PC-9 (cell line): ENCODE measurements around the gene SEC23IP. TPM values are rescaled to one million over a fixed set of nuclear protein-coding genes. Genes with fewer than 3 reads are reported as not detected.

ENCODE experiments used
- BruUV-seq: library from RNA; stranded (reverse); fragments of 400-500 nt; replicated peaks from 2 replicates; lab custom pipeline; 2021; lab: Mats Ljungman, UMichigan
- CTCF ChIA-PET: fragments of 300-600 bp; sonication (Branson Sonifier 250); formaldehyde crosslinking; loops from one replicate; lab custom pipeline; 2022; ENCODE audit warnings: antibody characterized with exemption; lab: Charles Lee
- POLR2A ChIA-PET: fragments of 300-600 bp; sonication (Branson Sonifier 250); formaldehyde crosslinking; loops from one replicate; lab custom pipeline; 2022; ENCODE audit warnings: antibody characterized with exemption; ENCODE audit not compliant: unreplicated experiment; lab: Charles Lee
- DNase-seq, 2 experiments: peaks; one replicate each; pipeline versions ENCODE4 v3.0.0 to v3.0.0-alpha.2; 2015 to 2022; ENCODE audit warnings: mixed read lengths in 1 of 2
- H2AFZ ChIP-seq: fragments of 200-600 bp; sonication (generic); 2 replicates; pipeline ENCODE4 v1.8.1; 2017; ENCODE audit warnings: antibody characterized with exemption
- H3F3A ChIP-seq: fragments of 200-600 bp; sonication (generic); 2 replicates; pipeline ENCODE4 v1.8.1; 2017; ENCODE audit warnings: antibody characterized with exemption, mild to moderate bottlenecking, low read depth; ENCODE audit not compliant: insufficient read depth
- H3K27ac ChIP-seq: fragments of 200-600 bp; sonication (generic); 2 replicates; pipeline ENCODE4 v1.6.1; 2016; ENCODE audit warnings: mixed run types
- H3K27me3 ChIP-seq: fragments of 200-600 bp; sonication (generic); 2 replicates; pipeline ENCODE4 v1.6.1; 2016; ENCODE audit warnings: low read depth, mixed run types; ENCODE audit not compliant: insufficient read depth
- H3K36me3 ChIP-seq: fragments of 200-600 bp; sonication (generic); 2 replicates; pipeline ENCODE4 v1.6.1; 2016; ENCODE audit warnings: low read depth, mixed run types
- H3K4me1 ChIP-seq: fragments of 200-600 bp; sonication (generic); replicated peaks from 2 replicates; pipeline ENCODE4 v1.6.1; 2016; ENCODE audit warnings: mixed run types; ENCODE audit not compliant: insufficient read depth
- H3K4me2 ChIP-seq: fragments of 200-600 bp; sonication (generic); 2 replicates; pipeline ENCODE4 v1.6.1; 2017; ENCODE audit warnings: mixed run types
- H3K4me3 ChIP-seq: fragments of 200-600 bp; sonication (generic); 2 replicates; pipeline ENCODE4 v1.6.1; 2016; ENCODE audit warnings: mixed run types
- H3K79me2 ChIP-seq: fragments of 200-600 bp; sonication (generic); 2 replicates; pipeline ENCODE4 v1.6.1; 2017; ENCODE audit warnings: low read depth, mixed run types
- H3K9me2 ChIP-seq: fragments of 200-600 bp; sonication (generic); 2 replicates; pipeline ENCODE4 v1.8.1; 2017; ENCODE audit warnings: mild to moderate bottlenecking; ENCODE audit not compliant: insufficient read depth
- H3K9me3 ChIP-seq: fragments of 200-600 bp; sonication (generic); 2 replicates; pipeline ENCODE4 v1.8.1; 2016; ENCODE audit warnings: low read depth; ENCODE audit not compliant: insufficient read depth
- H4K20me1 ChIP-seq: fragments of 200-600 bp; sonication (generic); 2 replicates; pipeline ENCODE4 v1.8.1; 2017; ENCODE audit not compliant: insufficient read depth
- EZH2 ChIP-seq: fragments of 200-600 bp; sonication (generic); IDR thresholded peaks from 2 replicates; pipeline ENCODE4 v1.8.0; 2017; ENCODE audit warnings: antibody characterized with exemption, low read depth
- intact Hi-C: fragments of 100-400 bp; cut with micrococcal nuclease; formaldehyde crosslinking; loops from one replicate; pipeline ENCODE4 v1.10.0; 2022; ENCODE audit not compliant: unreplicated experiment
- total RNA-seq: library from RNA; stranded (reverse); gene quantifications from 2 replicates; pipeline ENCODE4 v1.2.3, GENCODE V29; 2021
- TF ChIP-seq, protein P1 (sequence below): fragments of 200-600 bp; sonication (generic); conservative IDR thresholded peaks from 2 replicates; pipeline ENCODE4 v1.6.1; 2017; ENCODE audit warnings: mixed run types, antibody characterized with exemption, mild to moderate bottlenecking, moderate library complexity

Gene SEC23IP
- total RNA-seq, 1 experiment from 2014 or later: 33.2 TPM

DNA sequence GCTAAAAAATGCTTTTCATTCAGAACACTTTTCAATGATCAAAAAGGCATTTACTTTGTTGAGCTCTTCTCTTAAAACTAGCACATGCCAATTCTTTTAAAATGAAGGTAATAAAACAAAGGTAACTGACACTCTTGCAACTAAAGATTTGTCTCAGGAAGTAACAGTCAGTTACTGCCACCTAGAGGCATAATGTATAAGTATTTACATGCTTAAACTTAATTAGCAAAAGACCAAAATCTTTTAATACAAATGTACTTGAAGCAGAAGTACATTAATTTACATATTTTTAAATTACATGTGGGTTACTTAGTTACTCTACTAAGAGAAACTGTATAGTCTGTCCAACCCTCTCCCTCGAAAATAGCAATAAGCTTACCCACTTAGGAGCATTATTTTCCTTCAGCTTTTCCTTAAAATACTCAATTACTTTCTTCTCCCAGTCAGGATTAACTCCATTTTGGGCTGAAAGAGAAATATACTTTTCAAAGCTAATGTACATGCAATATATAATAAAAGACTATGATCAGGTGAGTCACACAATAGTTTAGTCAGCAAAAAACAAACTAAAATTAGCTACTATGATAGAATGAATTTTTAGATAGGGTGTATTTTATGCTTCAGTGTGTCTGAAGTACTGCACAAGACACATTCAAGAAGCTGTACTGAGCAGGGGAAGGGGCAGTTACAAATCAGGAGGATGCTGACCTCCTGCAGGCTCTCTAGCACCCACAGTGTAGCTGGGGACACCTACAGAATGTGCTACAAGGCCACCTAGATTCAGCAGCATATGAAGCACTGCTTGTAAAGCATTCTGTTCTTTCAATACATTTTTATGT is 32.9 kb upstream of the SEC23IP start:
- no peaks in the 10 kb centered on the region for H3K4me1 ChIP-seq
- intact Hi-C loops: loop anchor here (1.0 to 10.0 kb wide), 4 partner anchors 109 to 655 kb away; partner anchors contain the start of gene GRK5
- no peak overlapping the region for H3K4me2 ChIP-seq
- no peaks in the 10 kb centered on the region for H3K9me3 ChIP-seq
- H3K9me2 ChIP-seq: no peaks in the 10 kb centered on the region
- H3K4me3 ChIP-seq: no peak overlapping the region
- no peaks in the 10 kb centered on the region for H4K20me1 ChIP-seq
- no peaks in the 10 kb centered on the region for H3K36me3 ChIP-seq
- POLR2A ChIA-PET: interaction anchor here (0.7 kb wide), 1 partner anchor 264 kb away, joined by 8 read pairs; no protein-coding TSS in a partner anchor
- no TSS peak for BruUV-seq
- CTCF ChIA-PET: interaction anchor here (0.6 to 1.5 kb wide), 7 partner anchors 104 to 758 kb away, joined by 3 to 5 read pairs (median 4); no protein-coding TSS in a partner anchor
- TF ChIP-seq EZH2: no peak
- TF ChIP-seq, protein P1, sequence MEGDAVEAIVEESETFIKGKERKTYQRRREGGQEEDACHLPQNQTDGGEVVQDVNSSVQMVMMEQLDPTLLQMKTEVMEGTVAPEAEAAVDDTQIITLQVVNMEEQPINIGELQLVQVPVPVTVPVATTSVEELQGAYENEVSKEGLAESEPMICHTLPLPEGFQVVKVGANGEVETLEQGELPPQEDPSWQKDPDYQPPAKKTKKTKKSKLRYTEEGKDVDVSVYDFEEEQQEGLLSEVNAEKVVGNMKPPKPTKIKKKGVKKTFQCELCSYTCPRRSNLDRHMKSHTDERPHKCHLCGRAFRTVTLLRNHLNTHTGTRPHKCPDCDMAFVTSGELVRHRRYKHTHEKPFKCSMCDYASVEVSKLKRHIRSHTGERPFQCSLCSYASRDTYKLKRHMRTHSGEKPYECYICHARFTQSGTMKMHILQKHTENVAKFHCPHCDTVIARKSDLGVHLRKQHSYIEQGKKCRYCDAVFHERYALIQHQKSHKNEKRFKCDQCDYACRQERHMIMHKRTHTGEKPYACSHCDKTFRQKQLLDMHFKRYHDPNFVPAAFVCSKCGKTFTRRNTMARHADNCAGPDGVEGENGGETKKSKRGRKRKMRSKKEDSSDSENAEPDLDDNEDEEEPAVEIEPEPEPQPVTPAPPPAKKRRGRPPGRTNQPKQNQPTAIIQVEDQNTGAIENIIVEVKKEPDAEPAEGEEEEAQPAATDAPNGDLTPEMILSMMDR: peak; percentile 76
- peak overlapping the region; percentile 19; the same call in 1 of the 2 replicates for H3K27ac ChIP-seq
- peaks cover 58% of the 10 kb centered on the region for H3K79me2 ChIP-seq
- DNase-seq: no peak
- no peak overlapping the region for H2AFZ ChIP-seq
- no peaks in the 10 kb centered on the region for H3K27me3 ChIP-seq
- H3F3A ChIP-seq: peaks cover 18% of the 10 kb centered on the region; the same call in 1 of the 2 replicates

DNA sequence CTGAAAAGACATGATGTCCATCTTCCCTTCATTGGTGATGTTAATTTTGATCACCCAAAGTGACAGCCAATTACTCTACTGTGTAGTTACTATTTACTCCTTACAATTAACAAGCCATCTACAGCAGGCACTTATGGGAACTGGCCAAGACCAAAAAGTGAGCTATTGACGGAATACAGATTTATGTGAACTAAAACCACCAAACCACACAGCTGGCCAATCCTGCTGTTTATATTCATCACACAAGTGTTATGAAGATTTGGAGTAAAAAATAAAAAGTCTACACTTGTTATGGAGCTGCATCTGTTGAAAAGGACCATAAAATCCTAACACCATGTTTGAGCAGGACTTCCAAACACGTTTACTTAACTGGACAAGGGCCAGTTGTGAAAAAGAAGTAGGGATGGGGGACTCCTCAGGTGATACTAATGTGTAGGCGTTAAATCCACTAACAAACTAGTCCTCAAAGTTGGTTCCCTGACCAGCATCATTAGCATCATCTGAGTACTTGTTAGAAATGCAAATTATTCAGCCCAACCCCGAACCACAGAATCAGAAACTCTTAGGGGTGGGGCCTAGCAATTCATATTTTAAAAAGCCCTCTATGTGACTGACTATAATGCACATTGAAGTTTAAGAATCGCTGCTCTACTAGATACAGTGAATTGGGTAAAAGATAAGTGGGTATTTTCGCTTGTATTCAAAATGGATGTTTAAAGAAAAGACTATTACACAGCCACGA is 31.5 kb upstream of the SEC23IP start:
- Histone ChIP-seq H4K20me1 (peaks cover 4% of the 10 kb centered on the region), H3K9me2 (no peaks in the 10 kb centered on the region), H3K4me3 (no peak overlapping the region), H3K4me2 (no peak overlapping the region), H3F3A (peaks cover 18% of the 10 kb centered on the region; the same call in 1 of the 2 replicates), H2AFZ (no peak overlapping the region), H3K9me3 (no peaks in the 10 kb centered on the region), H3K27ac (no peak overlapping the region), H3K4me1 (no peaks in the 10 kb centered on the region), H3K79me2 (peaks cover 72% of the 10 kb centered on the region), H3K36me3 (no peaks in the 10 kb centered on the region), H3K27me3 (no peaks in the 10 kb centered on the region)
- no peak for DNase-seq
- ChIA-PET POLR2A (no interaction called here), CTCF (no interaction called here)
- TF ChIP-seq, protein P1: no peak
- no peak for TF ChIP-seq EZH2
- intact Hi-C loops: no loop called here
- no TSS peak for BruUV-seq

DNA sequence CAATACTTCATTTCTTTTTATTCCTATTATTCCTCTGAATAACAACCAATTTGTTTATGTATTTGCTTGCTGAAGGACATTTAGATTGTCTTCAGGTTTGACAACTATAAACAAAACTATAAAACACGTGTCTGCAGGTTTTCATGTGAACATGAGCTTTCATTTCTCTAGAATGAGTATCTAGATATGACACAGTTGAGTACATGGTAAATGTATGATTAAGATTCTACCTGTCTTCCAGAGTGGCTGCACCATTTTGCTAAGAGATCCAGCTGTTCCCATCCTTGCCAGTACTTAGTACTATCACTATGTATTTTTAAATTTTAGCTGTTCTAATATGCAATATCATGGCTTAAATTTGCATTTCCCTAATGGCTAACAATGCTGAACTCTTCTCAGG is 30.0 kb upstream of the SEC23IP start:
- H3K9me2 ChIP-seq: no peaks in the 10 kb centered on the region
- CTCF ChIA-PET: no interaction called here
- H3F3A ChIP-seq: peaks cover 18% of the 10 kb centered on the region; the same call in 1 of the 2 replicates
- no TSS peak for BruUV-seq
- no peaks in the 10 kb centered on the region for H3K27me3 ChIP-seq
- no peak overlapping the region for H3K27ac ChIP-seq
- POLR2A ChIA-PET: no interaction called here
- no peaks in the 10 kb centered on the region for H3K36me3 ChIP-seq
- H3K9me3 ChIP-seq: no peaks in the 10 kb centered on the region
- no peak overlapping the region for H3K4me3 ChIP-seq
- peaks cover 84% of the 10 kb centered on the region for H3K79me2 ChIP-seq
- intact Hi-C loops: no loop called here
- no peak overlapping the region for H2AFZ ChIP-seq
- no peaks in the 10 kb centered on the region for H3K4me1 ChIP-seq
- TF ChIP-seq, protein P1: no peak
- TF ChIP-seq EZH2: no peak
- peaks cover 10% of the 10 kb centered on the region for H4K20me1 ChIP-seq
- H3K4me2 ChIP-seq: no peak overlapping the region
- DNase-seq: no peak
